Spinal cord (tissue), 10 donors: ENCODE results near the gene PLD1. TPM values are rescaled to one million over a fixed set of nuclear protein-coding genes. Genes with fewer than 3 reads are reported as not detected.

Experiments used
- DNase-seq, 6 donors: peaks; one replicate each; pipeline versions ENCODE4 v3.0.0 to v3.0.0-alpha.2; 2013 to 2015; ENCODE audit warnings: low spot score in 6 of 6, low read depth in 4 of 6
- H3K27ac ChIP-seq: one replicate; pipeline ENCODE4 v1.5.1; 2013; ENCODE audit warnings: low read depth, low read length, control low read depth
- H3K27me3 ChIP-seq: one replicate; pipeline ENCODE4 v1.6.1; 2013; ENCODE audit warnings: low read length; ENCODE audit not compliant: control insufficient read depth, insufficient read depth
- H3K36me3 ChIP-seq: one replicate; pipeline ENCODE4 v1.6.1; 2013; ENCODE audit warnings: low read length; ENCODE audit not compliant: control insufficient read depth, insufficient read depth
- H3K4me1 ChIP-seq: one replicate; pipeline ENCODE4 v1.6.1; 2013; ENCODE audit warnings: low read length; ENCODE audit not compliant: control insufficient read depth, insufficient read depth
- H3K4me3 ChIP-seq: one replicate; pipeline ENCODE4 v1.5.1; 2013; ENCODE audit warnings: low read depth, low read length, control low read depth
- H3K9me3 ChIP-seq: one replicate; pipeline ENCODE4 v1.6.1; 2013; ENCODE audit warnings: low read length; ENCODE audit not compliant: control insufficient read depth, insufficient read depth
- whole genome bisulfite sequencing: methylation state at CpG from one replicate; pipeline ENCODE4 v1.1.5; 2013; ENCODE audit warnings: missing lambda C conversion rate; ENCODE audit not compliant: insufficient coverage; 5-methylcytosine and 5-hydroxymethylcytosine counted together
- polyA plus RNA-seq, 2 donors: library from polyadenylated mRNA; unstranded; fragments of 120-200 nt; gene quantifications; one replicate each; pipeline ENCODE4 v1.2.1, GENCODE V29; 2013; ENCODE audit not compliant: insufficient read length in 2 of 2
- total RNA-seq, 2 donors: library from RNA; depleted of rRNA in 1 of 2; stranded (reverse); fragments of 120-200 nt in 1 of 2; fragments of >200 nt in 1 of 2; gene quantifications; one replicate each; pipeline versions ENCODE4 v1.2.3 to v1.2.4, GENCODE V29; 2013 to 2014
- donor health status: healthy.

The PLD1 gene
- total and polyA plus RNA-seq, 4 donors, result 31.1 to 92.5 (median 51.2) TPM

- H3K36me3 ChIP-seq, result no peaks in the 10 kb centered on the region
- H3K4me1 ChIP-seq, result no peaks in the 10 kb centered on the region
- no peak for DNase-seq
- H3K27me3 ChIP-seq, result no peaks in the 10 kb centered on the region
- no CpG with 5 or more reads among the region's 2 CpGs for WGBS
- H3K9me3 ChIP-seq, result no peaks in the 10 kb centered on the region
- H3K4me3 ChIP-seq, result no peak overlapping the region
- no peak overlapping the region for H3K27ac ChIP-seq
These were observed 19.7 kb downstream of the PLD1 start for GRCh38 chr3:171790574-171790897.

- no CpG with 5 or more reads among the region's 4 CpGs for WGBS
- Histone ChIP-seq H3K9me3 (no peaks in the 10 kb centered on the region), H3K4me1 (no peaks in the 10 kb centered on the region), H3K27me3 (no peaks in the 10 kb centered on the region), H3K4me3 (no peak overlapping the region), H3K27ac (no peak overlapping the region), H3K36me3 (no peaks in the 10 kb centered on the region)
- no peak for DNase-seq
These were observed 20.4 kb downstream of the PLD1 start for GRCh38 chr3:171789759-171790505.

- Histone ChIP-seq H3K4me1 (no peaks in the 10 kb centered on the region), H3K27ac (peak overlapping the region; percentile 35)
These were observed 21.5 kb downstream of the PLD1 start for GRCh38 chr3:171788546-171789351.

GRCh38 chr3:171786997-171787396 is 23.3 kb downstream of the PLD1 start:
- Histone ChIP-seq H3K36me3 (no peaks in the 10 kb centered on the region), H3K4me3 (no peak overlapping the region), H3K4me1 (no peaks in the 10 kb centered on the region), H3K27me3 (no peaks in the 10 kb centered on the region), H3K27ac (no peak overlapping the region), H3K9me3 (no peaks in the 10 kb centered on the region)
- no peak for DNase-seq
- no CpG with 5 or more reads among the region's 1 CpG for WGBS

More at GRCh38 chr3:171788546-171789351, 21.5 kb downstream of the PLD1 start:
- Histone ChIP-seq H3K9me3 (no peaks in the 10 kb centered on the region), H3K36me3 (no peaks in the 10 kb centered on the region), H3K27me3 (no peaks in the 10 kb centered on the region), H3K4me3 (no peak overlapping the region)
- WGBS, result 46% methylated on average over 3 of the region's 6 CpGs
- DNase-seq, result no peak

- 80% methylated on average over 1 of the region's 5 CpGs for WGBS
- no peaks in the 10 kb centered on the region for H3K9me3 ChIP-seq
- no peaks in the 10 kb centered on the region for H3K36me3 ChIP-seq
- H3K4me3 ChIP-seq, result no peak overlapping the region
- H3K4me1 ChIP-seq, result no peaks in the 10 kb centered on the region
- peak in 1 of 6 donors; percentile 45 for DNase-seq
- H3K27ac ChIP-seq, result no peak overlapping the region
- no peaks in the 10 kb centered on the region for H3K27me3 ChIP-seq
These were observed 25.3 kb downstream of the PLD1 start for GRCh38 chr3:171784937-171785336.

GRCh38 chr3:171784387-171784786 is 25.9 kb downstream of the PLD1 start:
- no peak overlapping the region for H3K4me3 ChIP-seq
- no peak for DNase-seq
- no CpG with 5 or more reads among the region's 2 CpGs for WGBS
- H3K27me3 ChIP-seq, result no peaks in the 10 kb centered on the region
- no peaks in the 10 kb centered on the region for H3K9me3 ChIP-seq
- H3K36me3 ChIP-seq, result no peaks in the 10 kb centered on the region
- H3K4me1 ChIP-seq, result no peaks in the 10 kb centered on the region
- H3K27ac ChIP-seq, result no peak overlapping the region

- Histone ChIP-seq H3K27me3 (no peaks in the 10 kb centered on the region), H3K27ac (no peak overlapping the region), H3K9me3 (no peaks in the 10 kb centered on the region), H3K4me1 (no peaks in the 10 kb centered on the region), H3K36me3 (no peaks in the 10 kb centered on the region), H3K4me3 (no peak overlapping the region)
- WGBS, result no CpG with 5 or more reads among the region's 5 CpGs
- no peak for DNase-seq
These were observed 26.7 kb downstream of the PLD1 start for GRCh38 chr3:171783626-171784025.

GRCh38 chr3:171783086-171783485 is 27.2 kb downstream of the PLD1 start:
- no peaks in the 10 kb centered on the region for H3K36me3 ChIP-seq
- H3K27ac ChIP-seq, result no peak overlapping the region
- no peaks in the 10 kb centered on the region for H3K9me3 ChIP-seq
- H3K4me1 ChIP-seq, result no peaks in the 10 kb centered on the region
- no peak for DNase-seq
- 93% methylated on average over 2 of the region's 2 CpGs for WGBS
- no peak overlapping the region for H3K4me3 ChIP-seq
- H3K27me3 ChIP-seq, result no peaks in the 10 kb centered on the region

- Histone ChIP-seq H3K36me3 (no peaks in the 10 kb centered on the region), H3K4me1 (no peaks in the 10 kb centered on the region), H3K4me3 (no peak overlapping the region), H3K9me3 (no peaks in the 10 kb centered on the region), H3K27me3 (no peaks in the 10 kb centered on the region), H3K27ac (no peak overlapping the region)
- 64% methylated on average over 1 of the region's 1 CpG for WGBS
- DNase-seq, result no peak
These were observed 27.7 kb downstream of the PLD1 start for GRCh38 chr3:171782617-171783016.

GRCh38 chr3:171781711-171782127 is 28.6 kb downstream of the PLD1 start:
- no peaks in the 10 kb centered on the region for H3K36me3 ChIP-seq
- no peaks in the 10 kb centered on the region for H3K4me1 ChIP-seq
- no peak overlapping the region for H3K4me3 ChIP-seq
- 77% methylated on average over 2 of the region's 4 CpGs for WGBS
- H3K27me3 ChIP-seq, result no peaks in the 10 kb centered on the region
- H3K27ac ChIP-seq, result no peak overlapping the region
- no peaks in the 10 kb centered on the region for H3K9me3 ChIP-seq
- DNase-seq, result peak in 1 of 6 donors; percentile 32
